ENCODE data around the gene PDE6A. TPM values are rescaled to one million over a fixed set of nuclear protein-coding genes. Genes with fewer than 3 reads are reported as not detected.

PDE6A gene
- total RNA-seq, 1 donor from 2014 or later: 0.14 TPM

DNA sequence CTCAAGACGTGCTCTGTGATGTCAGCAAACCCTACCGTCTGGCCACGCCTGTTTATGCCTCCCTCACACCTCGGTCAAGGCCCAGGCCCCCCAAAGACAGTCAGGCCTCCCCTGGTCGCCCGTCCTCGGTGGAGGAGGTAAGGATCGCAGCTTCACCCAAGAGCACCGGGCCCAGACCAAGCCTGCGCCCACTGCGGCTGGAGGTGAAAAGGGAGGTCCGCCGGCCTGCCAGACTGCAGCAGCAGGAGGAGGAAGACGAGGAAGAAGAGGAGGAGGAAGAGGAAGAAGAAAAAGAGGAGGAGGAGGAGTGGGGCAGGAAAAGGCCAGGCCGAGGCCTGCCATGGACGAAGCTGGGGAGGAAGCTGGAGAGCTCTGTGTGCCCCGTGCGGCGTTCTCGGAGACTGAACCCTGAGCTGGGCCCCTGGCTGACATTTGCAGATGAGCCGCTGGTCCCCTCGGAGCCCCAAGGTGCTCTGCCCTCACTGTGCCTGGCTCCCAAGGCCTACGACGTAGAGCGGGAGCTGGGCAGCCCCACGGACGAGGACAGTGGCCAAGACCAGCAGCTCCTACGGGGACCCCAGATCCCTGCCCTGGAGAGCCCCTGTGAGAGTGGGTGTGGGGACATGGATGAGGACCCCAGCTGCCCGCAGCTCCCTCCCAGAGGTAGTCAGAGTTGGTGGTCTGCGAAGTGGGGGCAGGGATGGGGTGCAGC, 111.3 kb downstream of the PDE6A start:
- Histone ChIP-seq H3K9ac (ENCODE audit: low read length) (no peak overlapping the region), H2AFZ (ENCODE audit: low read depth, low read length) (no peak overlapping the region), H3K36me3 (ENCODE audit: insufficient read depth, low read length) (no peaks in the 10 kb centered on the region), H3K4me3 (ENCODE audit: insufficient read depth, low read depth, low read length) (no peak overlapping the region), H3K79me2 (ENCODE audit: insufficient read depth, low read length) (no peaks in the 10 kb centered on the region), H3K9me3 (ENCODE audit: insufficient read depth, low read depth, low read length) (no peaks in the 10 kb centered on the region), H3K27ac (ENCODE audit: low read depth, low read length) (no peak overlapping the region), H3K4me1 (ENCODE audit: insufficient read depth, low read length) (no peaks in the 10 kb centered on the region), H3K27me3 (ENCODE audit: insufficient read depth, low read length) (no peaks in the 10 kb centered on the region), H4K20me1 (ENCODE audit: insufficient read depth, low read length) (no peaks in the 10 kb centered on the region), H3K4me2 (ENCODE audit: low read length) (no peak overlapping the region)
- Mint-ChIP-seq H3K9me3 (ENCODE audit: unreplicated experiment) (no peaks in the 10 kb centered on the region), H3K27me3 (ENCODE audit: low read depth, unreplicated experiment) (peaks cover 2% of the 10 kb centered on the region), H3K4me1 (ENCODE audit: low read depth, unreplicated experiment) (no peaks in the 10 kb centered on the region), H3K36me3 (ENCODE audit: low read depth, unreplicated experiment) (peaks cover 8% of the 10 kb centered on the region), H3K4me3 (ENCODE audit: unreplicated experiment) (no peak overlapping the region), H3K27ac (ENCODE audit: unreplicated experiment) (no peak overlapping the region)
- TF ChIP-seq EZH2 (IDR thresholded peaks at IDR 0.05; ENCODE audit: insufficient read depth, low read length): no peak
- TF ChIP-seq, protein P1, sequence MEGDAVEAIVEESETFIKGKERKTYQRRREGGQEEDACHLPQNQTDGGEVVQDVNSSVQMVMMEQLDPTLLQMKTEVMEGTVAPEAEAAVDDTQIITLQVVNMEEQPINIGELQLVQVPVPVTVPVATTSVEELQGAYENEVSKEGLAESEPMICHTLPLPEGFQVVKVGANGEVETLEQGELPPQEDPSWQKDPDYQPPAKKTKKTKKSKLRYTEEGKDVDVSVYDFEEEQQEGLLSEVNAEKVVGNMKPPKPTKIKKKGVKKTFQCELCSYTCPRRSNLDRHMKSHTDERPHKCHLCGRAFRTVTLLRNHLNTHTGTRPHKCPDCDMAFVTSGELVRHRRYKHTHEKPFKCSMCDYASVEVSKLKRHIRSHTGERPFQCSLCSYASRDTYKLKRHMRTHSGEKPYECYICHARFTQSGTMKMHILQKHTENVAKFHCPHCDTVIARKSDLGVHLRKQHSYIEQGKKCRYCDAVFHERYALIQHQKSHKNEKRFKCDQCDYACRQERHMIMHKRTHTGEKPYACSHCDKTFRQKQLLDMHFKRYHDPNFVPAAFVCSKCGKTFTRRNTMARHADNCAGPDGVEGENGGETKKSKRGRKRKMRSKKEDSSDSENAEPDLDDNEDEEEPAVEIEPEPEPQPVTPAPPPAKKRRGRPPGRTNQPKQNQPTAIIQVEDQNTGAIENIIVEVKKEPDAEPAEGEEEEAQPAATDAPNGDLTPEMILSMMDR (IDR thresholded peaks at IDR 0.05; ENCODE audit: insufficient read depth, low read depth, low read length): no peak
- no peak for FAIRE-seq
- DNase-seq (ENCODE audit: low read depth): no peak

GRCh38 chr5:149832636-149833035, 112.0 kb downstream of the PDE6A start:
- Mint-ChIP-seq H3K36me3 (ENCODE audit: low read depth, unreplicated experiment) (peaks cover 8% of the 10 kb centered on the region), H3K27ac (ENCODE audit: unreplicated experiment) (no peak overlapping the region), H3K4me1 (ENCODE audit: low read depth, unreplicated experiment) (no peaks in the 10 kb centered on the region), H3K9me3 (ENCODE audit: unreplicated experiment) (no peaks in the 10 kb centered on the region), H3K27me3 (ENCODE audit: low read depth, unreplicated experiment) (peaks cover 2% of the 10 kb centered on the region), H3K4me3 (ENCODE audit: unreplicated experiment) (no peak overlapping the region)
- no peak overlapping the region for H3K4me2 ChIP-seq (ENCODE audit: low read length)
- no peaks in the 10 kb centered on the region for H3K9me3 ChIP-seq (ENCODE audit: insufficient read depth, low read depth, low read length)
- no peak overlapping the region for H3K27ac ChIP-seq (ENCODE audit: low read depth, low read length)
- H2AFZ ChIP-seq (ENCODE audit: low read depth, low read length): no peak overlapping the region
- FAIRE-seq: no peak
- DNase-seq (ENCODE audit: low read depth): no peak
- no peak overlapping the region for H3K9ac ChIP-seq (ENCODE audit: low read length)
- no peaks in the 10 kb centered on the region for H4K20me1 ChIP-seq (ENCODE audit: insufficient read depth, low read length)
- no peaks in the 10 kb centered on the region for H3K79me2 ChIP-seq (ENCODE audit: insufficient read depth, low read length)
- H3K36me3 ChIP-seq (ENCODE audit: insufficient read depth, low read length): no peaks in the 10 kb centered on the region
- TF ChIP-seq EZH2 (IDR thresholded peaks at IDR 0.05; ENCODE audit: insufficient read depth, low read length): no peak
- TF ChIP-seq, protein P1 (IDR thresholded peaks at IDR 0.05; ENCODE audit: insufficient read depth, low read depth, low read length): no peak
- no peak overlapping the region for H3K4me3 ChIP-seq (ENCODE audit: insufficient read depth, low read depth, low read length)
- H3K27me3 ChIP-seq (ENCODE audit: insufficient read depth, low read length): no peaks in the 10 kb centered on the region
- no peaks in the 10 kb centered on the region for H3K4me1 ChIP-seq (ENCODE audit: insufficient read depth, low read length)

GRCh38 chr5:149831492-149831891, 113.1 kb downstream of the PDE6A start:
- FAIRE-seq (no peak), DNase-seq (ENCODE audit: low read depth) (no peak)

More at GRCh38 chr5:149831492-149831891, 113.1 kb downstream of the PDE6A start:
- Mint-ChIP-seq H3K9me3 (ENCODE audit: unreplicated experiment) (no peaks in the 10 kb centered on the region), H3K27me3 (ENCODE audit: low read depth, unreplicated experiment) (peaks cover 5% of the 10 kb centered on the region), H3K27ac (ENCODE audit: unreplicated experiment) (no peak overlapping the region), H3K36me3 (ENCODE audit: low read depth, unreplicated experiment) (peaks cover 7% of the 10 kb centered on the region), H3K4me3 (ENCODE audit: unreplicated experiment) (no peak overlapping the region), H3K4me1 (ENCODE audit: low read depth, unreplicated experiment) (no peaks in the 10 kb centered on the region)
- H3K36me3 ChIP-seq (ENCODE audit: insufficient read depth, low read length): no peaks in the 10 kb centered on the region
- H3K4me3 ChIP-seq (ENCODE audit: insufficient read depth, low read depth, low read length): no peak overlapping the region
- no peak overlapping the region for H3K9ac ChIP-seq (ENCODE audit: low read length)
- H3K79me2 ChIP-seq (ENCODE audit: insufficient read depth, low read length): no peaks in the 10 kb centered on the region
- no peaks in the 10 kb centered on the region for H4K20me1 ChIP-seq (ENCODE audit: insufficient read depth, low read length)
- no peaks in the 10 kb centered on the region for H3K4me1 ChIP-seq (ENCODE audit: insufficient read depth, low read length)
- H3K27me3 ChIP-seq (ENCODE audit: insufficient read depth, low read length): no peaks in the 10 kb centered on the region
- H3K27ac ChIP-seq (ENCODE audit: low read depth, low read length): no peak overlapping the region
- H3K9me3 ChIP-seq (ENCODE audit: insufficient read depth, low read depth, low read length): no peaks in the 10 kb centered on the region
- TF ChIP-seq EZH2 (IDR thresholded peaks at IDR 0.05; ENCODE audit: insufficient read depth, low read length): no peak
- TF ChIP-seq, protein P1 (IDR thresholded peaks at IDR 0.05; ENCODE audit: insufficient read depth, low read depth, low read length): no peak
- H3K4me2 ChIP-seq (ENCODE audit: low read length): no peak overlapping the region
- no peak overlapping the region for H2AFZ ChIP-seq (ENCODE audit: low read depth, low read length)
